CD4-positive, alpha-beta T cell treated with Interferon alpha-2 for 1 hour (primary cell): Measurements from ENCODE around the gene SIK3.

Experiments
- DNase-seq, 2 donors: peaks; one replicate each; pipeline ENCODE4 v3.0.0-alpha.2; 2020 to 2022

SIK3 gene

DNA sequence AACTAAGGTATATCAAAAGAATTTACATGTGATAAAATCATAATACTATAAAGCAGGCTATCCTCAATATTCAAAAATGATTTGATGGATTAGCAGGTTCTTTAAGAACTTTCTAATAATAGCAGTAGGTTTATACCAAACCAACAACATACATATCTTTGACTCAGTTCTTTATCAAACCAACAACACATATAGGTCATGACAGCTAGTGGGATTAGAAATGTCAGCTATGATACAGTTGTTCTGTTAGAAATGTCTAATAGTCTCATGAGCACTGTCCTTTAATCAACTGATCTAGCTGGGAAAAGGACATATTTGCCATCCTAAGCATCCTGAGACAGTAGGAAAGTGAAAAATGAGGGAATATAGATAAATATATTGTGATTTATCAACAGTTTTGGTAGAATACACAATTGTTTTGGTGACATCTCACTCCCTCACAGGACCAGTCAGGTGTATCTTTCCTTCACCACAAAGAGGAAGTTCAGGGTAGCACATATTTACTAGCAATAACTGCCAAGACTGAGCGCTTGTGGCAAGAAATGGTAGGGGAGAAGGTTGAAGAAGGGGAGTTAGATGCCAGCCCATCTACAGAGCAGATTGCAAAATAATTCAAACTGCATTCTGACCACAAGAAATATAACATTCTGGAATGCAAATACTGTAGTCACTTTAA lies 170.0 kb downstream of the SIK3 start:
- peak; percentile 53 to 71 for DNase-seq

DNA sequence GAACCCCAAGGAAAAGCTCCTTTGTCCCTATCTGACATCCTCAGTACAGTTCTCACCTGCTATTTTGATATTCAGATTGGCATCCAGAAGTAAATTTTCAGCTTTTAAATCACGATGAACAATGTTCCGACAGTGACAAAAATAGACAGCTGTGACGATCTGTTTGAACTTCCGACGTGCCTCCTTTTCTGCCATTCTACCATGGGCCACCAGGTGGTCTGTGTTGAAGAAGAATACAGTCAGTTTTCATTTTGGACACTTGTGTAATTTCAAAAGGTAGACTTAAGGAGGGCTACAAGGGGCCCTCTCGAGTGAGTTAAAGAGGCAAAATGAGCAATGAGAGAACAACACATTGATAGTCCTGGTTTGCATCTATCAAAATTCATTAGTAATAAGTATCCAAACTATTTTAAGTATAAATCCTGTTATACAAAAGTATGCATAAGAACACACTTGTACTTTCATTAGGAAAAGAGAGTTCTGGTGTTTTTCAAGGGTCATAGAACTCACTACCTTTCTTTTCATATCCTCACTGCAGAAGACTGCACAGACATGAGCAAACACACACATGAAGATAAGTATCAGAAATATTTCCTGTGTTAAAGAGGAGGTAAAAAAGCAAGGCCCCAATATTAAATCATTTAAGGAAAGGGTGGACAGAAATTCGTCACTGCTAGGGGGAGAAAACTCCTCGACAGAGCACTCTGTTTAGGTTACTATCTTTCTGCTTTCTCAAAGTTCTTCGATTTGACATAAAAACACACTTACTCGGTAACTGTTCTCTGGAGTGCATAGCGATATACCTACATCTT lies 170.9 kb downstream of the SIK3 start:
- DNase-seq: peak; percentile 73

DNA sequence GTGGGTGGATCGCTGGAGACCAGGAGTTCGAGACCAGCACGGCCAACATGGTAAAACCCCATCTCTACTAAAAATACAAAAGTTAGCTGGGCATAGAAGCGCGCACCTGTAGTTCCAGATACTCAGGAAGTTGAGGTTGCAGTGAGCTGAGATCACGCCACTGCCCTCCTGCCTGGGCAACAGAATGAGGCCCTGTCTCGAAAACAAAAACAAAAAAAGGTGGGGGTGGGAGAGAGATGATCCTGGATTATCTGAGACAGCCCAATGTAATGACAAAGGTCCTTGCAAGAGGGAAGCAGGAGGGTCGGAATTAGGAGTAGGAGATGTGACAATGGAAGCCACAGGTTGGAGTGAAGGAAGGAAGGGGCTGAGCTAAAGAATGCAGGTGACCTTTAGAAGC lies 173.2 kb downstream of the SIK3 start:
- peak; percentile 51 to 57 for DNase-seq

DNA sequence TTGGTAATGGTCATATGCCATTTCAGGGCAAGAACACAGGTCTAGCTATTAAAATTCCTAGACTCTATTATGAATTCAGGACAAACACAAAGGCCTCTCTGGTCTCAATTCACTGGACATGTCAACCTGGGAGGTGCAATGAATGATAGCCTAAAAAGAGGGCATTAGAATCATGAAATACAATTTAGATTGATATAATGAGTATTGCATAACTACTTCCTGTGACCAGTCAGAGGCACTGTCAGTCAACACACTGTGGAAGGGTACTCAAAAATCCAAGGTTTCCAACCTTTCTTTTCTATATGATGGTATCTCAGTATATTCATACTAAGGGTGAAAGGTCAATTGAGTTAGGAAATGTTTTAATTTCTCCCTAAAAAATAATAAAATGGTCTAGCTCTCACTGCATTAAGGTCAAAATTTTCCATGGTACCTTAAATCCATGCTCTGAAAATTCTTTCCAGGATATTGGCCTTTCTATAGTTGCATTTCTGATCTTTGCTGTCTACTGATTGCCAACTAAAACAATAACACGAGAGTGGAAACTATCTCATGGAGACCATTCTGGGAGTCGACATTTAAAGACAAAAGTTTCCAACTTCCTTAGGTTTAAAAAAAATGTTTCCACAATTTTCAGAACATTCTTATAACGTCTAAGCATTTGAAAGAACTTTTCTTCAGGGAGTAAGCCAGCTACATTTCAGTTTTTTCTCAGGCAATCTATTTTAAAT lies 179.1 kb downstream of the SIK3 start:
- DNase-seq: no peak

DNA sequence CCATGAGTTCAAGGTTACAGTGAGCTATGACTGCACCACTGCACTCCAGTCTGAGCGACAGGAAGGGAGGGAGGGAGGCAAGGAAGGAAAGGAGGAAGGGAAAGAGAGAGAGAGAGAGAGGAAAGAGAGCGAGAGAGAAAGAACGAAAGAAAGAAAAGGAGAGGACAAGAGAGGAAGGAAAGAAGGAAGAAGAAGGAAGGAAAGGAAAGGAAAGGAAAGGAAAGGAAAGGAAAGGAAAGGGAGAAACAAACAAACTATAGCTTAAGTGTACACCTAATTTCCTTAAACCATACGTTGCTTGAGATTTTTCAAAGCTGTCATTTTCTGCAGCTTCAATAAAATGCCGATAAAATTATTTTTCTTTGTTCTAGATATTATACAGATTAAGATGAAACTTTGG lies 180.6 kb downstream of the SIK3 start:
- DNase-seq: no peak

DNA sequence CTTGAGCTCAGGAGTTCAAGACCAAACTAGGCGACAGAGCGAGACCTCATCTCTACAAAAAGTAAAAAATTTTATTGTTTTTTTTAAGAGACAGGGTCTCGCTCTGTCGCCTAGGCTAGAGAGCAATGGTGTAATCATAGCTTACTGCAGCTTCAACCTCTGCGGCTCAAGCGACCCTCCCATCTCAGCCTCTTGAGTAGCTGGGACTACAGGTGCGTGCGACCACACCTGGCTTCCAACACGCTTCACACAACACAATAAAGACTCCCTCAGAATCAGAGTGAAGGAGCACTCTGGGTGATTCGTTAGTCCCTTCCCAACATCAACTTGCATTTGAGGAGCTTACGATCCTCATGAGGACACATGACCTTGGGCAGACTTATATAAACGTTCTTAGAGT lies 181.3 kb downstream of the SIK3 start:
- DNase-seq: peak in 1 of 2 donors; percentile 4

DNA sequence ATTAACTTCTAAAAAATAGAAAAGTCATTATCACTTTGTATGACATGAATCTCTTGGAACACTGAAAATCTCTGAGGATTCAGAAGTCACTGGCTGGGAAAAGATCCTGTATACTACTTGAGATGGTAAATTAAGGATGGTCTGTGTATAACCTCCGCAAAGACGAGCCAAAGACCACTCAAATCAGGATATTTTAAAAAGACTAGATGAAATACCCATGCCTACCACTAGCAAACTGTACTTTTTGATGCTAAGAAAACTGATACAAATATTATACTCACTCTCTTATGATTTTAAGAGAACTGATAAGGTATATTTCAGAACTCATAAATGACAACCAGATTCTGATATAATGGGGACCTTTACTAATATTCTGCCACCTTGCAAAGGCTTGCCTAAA lies 182.2 kb downstream of the SIK3 start:
- no peak for DNase-seq

DNA sequence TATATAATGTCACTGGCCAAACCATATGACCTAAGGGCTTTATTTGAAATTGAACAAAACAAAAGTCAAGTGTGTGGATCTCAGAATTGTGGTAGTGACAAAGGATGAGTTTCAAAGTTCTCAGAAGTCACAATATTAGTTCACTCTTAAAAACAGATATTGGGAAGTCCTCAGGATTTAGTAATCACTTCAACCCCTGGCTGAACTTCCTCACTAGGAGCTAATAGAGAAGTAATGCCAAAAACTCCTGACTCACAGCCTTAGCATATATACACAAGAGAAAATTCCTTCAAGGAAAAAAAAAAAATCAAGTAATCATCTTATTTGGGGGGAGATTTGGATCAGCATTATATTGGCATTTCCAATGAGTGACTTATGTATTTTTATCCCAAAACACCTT lies 185.2 kb downstream of the SIK3 start:
- no peak for DNase-seq

DNA sequence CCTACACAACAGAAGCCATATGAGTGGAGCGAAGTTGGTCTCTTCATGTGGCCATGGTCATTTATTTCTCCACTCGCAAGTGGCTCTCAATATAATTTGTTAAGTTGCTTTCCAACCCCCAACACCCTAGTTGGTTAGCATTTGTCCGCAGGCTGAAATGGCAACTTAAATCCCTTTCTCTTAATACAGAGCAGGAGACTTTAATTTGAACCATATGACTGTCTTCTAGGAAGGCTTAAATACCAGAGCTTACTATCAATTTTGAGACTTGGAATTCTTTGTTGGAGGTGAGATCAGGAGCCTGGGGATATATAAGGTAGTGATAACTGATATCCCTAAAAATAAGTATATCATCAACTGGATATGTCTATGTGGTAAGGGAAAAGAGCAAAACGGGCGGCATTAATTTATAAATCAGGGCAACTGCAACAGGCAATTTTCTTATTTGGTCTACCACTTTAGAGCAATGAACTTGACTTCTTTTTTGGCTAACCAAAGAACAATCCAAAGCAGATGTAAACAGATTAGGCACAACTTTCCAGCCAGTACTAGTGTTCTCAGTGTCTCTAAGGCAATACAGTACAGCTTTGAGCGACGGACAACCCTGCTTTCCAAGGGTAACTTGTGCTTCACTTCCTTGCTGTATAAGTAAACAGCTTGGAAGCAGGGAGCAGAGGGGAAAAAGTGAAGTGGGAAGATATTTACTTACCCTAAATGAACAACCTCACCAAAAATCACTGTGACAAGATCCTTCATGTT lies 186.1 kb downstream of the SIK3 start:
- no peak for DNase-seq

DNA sequence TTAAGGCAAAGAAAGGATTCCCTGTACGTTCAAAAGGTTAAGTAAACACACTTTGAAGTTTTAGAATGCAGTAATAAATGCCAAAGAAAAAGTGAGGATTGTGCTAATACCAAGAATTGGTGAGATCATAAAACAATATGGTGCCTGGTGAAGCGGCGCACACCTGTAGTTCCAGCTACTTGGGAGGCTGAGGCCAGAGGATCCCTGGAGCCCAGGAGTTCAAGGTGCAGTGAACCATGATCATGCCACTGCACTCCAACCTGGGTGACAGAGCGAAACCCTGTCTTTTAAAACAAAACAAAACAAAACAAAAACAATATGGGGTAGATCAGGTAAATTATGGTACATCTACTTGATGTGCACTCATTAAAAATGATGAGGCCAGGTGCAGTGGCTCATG lies 187.4 kb downstream of the SIK3 start:
- DNase-seq: no peak

DNA sequence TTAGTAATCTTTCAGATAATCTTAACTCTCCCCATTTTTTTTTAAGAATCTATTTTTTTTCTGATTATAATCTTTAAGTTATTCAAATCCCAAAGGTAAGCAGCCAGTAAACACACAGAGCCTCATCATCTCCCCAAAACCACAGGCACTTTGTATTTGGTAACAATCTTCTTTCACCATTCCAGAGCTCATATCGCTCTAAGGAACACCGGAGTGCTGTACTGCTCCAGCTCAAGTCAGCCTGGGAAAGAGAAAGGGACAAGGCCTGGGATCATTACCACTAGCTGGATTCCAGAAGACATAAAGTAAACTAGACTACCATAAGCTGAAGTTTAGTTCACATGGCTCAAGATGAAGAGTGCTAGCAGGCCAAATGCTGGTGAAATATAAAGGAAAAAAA lies 187.8 kb downstream of the SIK3 start:
- DNase-seq: no peak

DNA sequence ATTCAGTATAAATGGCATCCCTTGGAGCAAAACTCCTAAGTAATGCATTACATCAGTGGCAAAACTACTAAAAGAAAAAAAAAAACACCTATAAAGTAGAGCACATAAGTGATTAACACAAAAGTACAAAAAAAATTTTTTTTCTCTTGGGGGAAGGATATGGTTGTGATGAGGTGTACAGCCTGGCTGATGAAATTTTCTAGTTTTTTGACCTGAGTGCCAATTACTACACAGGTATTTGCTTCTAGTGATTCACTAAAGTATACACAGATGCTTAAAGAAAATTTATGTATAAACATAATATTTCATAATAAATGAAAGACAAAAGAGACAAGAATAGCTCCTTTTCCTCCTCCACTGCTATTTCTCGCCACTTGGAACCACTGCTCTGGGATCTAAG lies 189.0 kb downstream of the SIK3 start:
- no peak for DNase-seq

DNA sequence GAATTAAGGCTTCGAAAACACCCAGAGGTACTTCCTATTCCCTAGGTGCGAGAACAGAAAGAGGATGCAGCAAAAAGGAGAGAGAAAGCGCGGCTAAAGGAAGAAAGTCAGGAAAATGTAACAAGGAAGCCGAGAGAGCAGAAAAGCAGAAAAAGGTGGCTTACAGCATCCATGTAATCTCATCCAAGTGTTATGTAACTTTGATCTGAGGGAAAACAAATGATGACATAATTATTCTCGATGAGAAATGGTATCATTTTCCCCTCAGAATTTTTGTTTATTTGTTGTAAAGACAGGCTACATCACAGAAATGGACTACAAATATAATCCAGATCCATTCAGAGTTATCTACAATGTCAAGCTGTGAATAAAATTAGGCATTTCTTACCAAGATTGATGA lies 191.7 kb downstream of the SIK3 start:
- no peak for DNase-seq

DNA sequence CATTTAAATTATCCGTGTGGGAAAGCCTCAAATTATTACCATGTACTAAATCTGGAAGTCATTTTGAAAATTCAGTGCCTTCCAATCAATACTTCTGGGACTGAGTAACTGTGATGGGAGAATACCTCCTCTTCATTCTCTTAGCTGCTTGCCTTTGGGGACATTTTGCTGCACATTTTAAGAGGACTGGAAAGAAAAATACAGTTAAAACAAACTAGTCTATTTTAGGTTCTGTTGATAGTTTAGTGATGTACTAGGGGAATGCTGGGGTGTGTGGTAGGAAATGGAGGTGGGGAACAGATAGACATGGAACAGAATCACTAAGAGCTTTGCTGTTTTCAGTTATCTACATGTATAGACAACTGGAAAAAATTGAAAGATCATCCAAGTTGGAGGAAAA lies 195.1 kb downstream of the SIK3 start:
- DNase-seq: no peak

DNA sequence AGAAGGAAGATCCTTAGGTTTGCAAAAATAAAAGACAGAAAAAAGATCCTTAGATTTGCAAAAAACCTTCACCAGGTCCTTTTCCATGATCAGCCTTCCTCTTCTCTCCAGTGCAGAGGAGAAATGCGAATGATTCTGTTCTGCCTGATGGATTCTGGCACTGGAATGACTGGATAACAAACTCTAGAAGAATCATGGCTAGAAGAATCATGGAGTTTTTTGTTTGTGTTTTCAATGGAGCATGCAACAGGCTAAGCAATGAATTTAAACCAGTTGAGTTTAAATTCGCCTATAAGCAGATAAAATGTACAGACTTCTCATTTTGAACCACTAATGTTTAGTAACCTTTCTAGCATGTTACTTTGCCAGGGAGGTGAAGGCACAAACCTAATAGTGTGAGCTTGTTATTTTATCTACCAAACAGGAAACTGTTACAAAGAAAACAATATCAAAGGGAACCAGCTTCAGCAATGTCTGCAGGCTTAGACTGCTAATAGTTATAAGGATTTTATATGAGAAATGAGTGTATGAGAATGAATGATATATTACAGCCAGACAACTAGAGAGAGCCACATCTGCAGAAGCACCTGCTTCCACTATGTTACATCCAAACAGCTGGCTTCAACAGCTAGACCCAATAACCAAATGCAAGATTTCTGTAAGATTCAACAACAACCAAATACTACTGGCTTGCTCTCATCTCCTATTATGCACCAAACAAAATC lies 196.1 kb downstream of the SIK3 start:
- no peak for DNase-seq

DNA sequence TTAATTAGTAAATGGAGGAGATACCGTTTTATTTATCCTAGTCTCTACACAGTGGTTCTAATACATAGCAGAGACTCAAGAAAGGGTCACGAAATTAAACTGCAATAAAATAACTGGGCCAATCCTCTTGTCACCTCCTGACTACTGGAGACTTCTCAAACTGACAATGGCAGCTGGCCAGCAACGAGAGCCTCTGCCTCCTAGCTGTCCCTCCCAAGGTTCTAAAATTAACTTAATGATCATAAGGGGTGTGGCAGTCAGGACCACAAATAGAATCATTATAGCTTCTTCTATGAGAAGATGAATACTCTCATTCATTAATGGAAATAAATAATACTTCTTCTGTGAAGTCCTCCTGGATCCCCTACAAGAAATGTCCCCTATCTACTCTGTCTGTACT lies 197.0 kb downstream of the SIK3 start:
- DNase-seq: no peak

DNA sequence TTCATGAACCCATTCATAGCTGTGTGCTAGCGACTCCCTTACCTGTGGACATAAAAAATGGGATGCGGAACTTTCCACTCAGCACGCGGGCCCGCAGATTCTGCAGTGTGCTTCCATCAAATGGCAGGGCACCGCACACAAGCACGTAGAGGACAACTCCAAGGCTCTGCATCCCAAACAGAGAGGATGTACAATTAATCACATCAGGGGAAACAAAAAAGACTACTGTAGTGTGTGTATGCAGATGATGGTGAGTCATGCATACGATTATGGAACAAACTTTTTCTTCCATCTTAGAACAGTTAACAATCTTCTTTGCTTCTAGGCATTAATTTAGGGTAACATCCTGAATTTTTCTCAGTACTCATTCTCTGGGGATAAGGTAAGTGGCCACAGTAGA lies 202.0 kb downstream of the SIK3 start:
- DNase-seq: no peak

DNA sequence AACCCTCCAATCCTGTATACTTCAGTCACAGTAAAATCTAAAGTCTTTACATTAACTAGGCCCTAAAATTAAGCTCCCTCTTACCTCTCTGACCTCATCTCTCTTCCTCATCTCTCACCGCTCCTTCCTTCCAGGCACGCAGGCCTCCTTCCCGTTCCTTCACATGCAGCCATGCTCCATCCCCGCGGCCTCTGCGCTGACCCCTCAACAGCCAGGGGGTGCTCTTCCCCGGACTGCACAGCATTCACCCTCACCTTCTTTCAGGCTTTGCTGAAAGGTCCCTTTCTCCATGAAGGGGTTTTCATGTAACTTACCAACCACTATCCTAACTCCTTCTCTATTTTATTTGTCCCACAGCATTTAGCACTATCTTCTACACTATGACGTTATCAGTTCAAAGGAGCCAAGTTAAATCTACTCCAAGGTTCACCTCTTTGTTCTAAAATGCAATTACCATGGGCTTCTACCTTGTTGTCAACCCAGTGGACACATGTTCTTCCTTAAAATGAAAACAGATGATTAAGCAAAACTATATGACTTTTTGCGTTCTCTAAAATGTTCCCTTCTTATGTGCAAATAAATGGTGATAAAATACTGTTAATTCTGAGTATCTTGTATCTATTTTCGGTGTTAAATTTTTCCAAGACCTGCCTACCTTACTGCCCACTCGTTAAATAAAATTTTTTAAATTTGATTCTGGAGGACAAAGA lies 203.0 kb downstream of the SIK3 start:
- peak; percentile 14 to 24 for DNase-seq

DNA sequence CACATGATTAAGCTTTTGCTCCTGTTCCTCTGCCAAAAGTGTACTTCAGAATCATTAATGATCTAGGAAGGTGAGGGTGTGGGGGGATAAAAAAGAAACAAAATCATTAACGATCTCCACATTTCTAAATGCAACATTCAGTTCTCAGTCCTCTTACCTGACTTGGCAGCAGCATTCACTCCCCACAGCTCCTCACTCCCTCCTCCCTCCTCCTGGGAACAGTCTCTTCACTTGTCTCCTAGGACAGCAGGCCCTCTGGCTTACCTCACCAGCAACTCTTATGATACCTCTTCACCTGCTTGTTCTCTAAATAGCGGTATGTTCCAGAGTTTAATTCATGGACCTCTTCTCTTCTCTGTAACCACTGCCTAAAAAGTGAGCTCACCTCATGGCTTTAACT lies 204.3 kb downstream of the SIK3 start:
- DNase-seq: no peak

DNA sequence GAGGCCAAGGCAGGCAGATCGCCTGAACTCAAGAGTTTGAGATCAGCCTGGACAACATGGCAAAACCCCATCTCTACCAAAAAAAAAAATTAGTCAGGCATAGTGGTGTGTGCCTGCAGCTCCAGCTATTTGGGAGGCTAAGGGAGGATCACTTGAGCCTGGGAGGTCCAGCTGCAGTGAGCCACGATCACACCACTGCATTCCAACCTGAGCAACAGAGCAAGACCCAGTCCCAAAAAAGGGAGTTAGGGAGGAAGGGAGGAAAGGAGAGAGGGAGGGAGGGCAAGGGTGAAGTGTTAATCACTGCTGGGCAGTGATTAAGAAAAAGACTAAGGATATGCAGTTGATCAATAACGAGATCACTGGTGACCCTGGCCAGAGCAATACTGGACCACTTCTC lies 204.8 kb downstream of the SIK3 start:
- DNase-seq: no peak

DNA sequence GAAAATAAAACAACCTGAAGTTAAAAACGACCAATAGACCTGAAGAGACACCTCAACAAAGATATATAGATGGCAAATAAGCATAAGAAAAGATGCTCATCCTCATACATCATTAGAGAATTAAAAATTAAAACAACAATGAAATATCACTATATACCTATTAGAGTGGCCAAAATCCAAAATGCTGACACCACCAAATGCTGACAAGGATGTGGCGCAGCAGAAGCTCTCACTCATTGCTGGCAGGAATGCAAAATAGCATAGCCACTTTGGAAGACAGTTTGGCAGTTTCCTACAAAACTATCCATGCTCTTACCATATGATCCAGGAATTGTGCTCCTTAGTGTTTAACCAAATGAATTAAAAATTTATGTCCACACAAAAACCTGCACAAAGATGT lies 205.9 kb downstream of the SIK3 start:
- no peak for DNase-seq

DNA sequence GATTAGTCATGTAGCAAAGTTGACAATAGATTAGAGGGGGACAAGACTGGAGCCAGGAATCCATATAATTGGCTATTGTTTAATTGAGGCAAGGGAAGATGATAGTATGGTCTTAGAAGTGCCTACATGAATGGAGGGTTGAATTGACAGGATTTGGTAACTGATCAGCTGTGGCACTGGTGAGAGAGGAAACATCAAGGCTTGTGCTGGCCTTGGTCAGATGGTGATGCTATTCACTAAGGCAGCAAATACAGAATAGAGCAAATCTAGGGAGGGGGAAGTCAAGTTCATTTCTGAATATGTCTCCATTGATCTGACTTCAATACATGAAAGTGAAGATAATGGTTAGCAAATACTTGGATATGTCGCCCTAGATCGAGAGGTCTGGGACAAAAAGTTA lies 206.5 kb downstream of the SIK3 start:
- no peak for DNase-seq
